ENCODE results near the gene HMGCR. TPM values are rescaled to one million over a fixed set of nuclear protein-coding genes. Genes with fewer than 3 reads are reported as not detected.

The HMGCR gene
- 145 and 235 TPM in 2 replicates for total RNA-seq

DNA sequence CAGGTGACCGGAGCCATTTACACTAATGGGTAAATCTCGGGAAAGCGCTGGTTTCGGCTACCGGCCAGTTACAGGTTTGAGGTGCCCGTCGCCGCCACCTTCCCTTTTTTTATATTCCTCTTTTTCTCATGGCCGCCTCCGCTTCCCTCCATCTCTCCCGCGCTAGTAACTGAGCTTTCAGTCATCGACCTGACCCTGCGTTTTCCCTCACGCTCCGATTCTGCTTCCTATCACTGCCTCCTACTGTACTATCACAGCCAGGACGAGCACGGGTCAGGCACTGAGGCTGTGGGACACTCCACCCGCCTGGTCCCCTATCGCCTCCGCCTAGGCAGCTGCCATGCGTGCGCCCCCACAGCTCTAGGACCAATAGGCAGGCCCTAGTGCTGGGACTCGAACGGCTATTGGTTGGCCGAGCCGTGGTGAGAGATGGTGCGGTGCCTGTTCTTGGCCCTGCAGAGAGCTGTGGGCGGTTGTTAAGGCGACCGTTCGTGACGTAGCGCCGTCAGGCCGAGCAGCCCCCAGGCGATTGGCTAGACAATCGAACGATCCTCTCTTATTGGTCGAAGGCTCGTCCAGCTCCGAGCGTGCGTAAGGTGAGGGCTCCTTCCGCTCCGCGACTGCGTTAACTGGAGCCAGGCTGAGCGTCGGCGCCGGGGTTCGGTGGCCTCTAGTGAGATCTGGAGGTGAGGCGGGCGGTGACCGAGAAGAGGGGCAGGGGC lies at the start of gene HMGCR:
TSS of gene HMGCR (plus strand) at position 606 of the 722 bp plus-strand sequence. CDS start 5,386 bp downstream, outside the sequence.

Other genes with a start within 250 kb of the HMGCR start
- under 0.01 and 0.14 TPM in 2 replicates for gene ANKRD31, start 100.3 kb upstream of the HMGCR start, total RNA-seq
- gene CERT1, start 174.4 kb downstream of the HMGCR start, total RNA-seq, result 34.1 and 37.0 TPM in 2 replicates
- gene POLK, start 174.7 kb downstream of the HMGCR start, total RNA-seq, result 43.9 and 63.1 TPM in 2 replicates

Measured in smooth muscle cell of the umbilical artery (primary cell).